Stomach (tissue), 4 donors: ENCODE results near the gene COL24A1.

Experiments
- CTCF ChIP-seq, 7 experiments: fragments of 450-650 bp in 4 of 7; fragments of 200-600 bp in 3 of 7; sonication (generic) in 3 of 7; IDR thresholded peaks; one replicate each; pipeline ENCODE4 v1.5.1; 2016 to 2019; ENCODE audit warnings: antibody characterized with exemption in 7 of 7, control low read depth in 2 of 7, mild to moderate bottlenecking in 1 of 7
- EP300 ChIP-seq: sonication (generic); formaldehyde crosslinking; IDR thresholded peaks from one replicate; pipeline ENCODE4 v1.6.1; 2017; ENCODE audit warnings: antibody characterized with exemption

GRCh38 chr1:85975912-85976371 is 180.6 kb downstream of the COL24A1 start:
- no peak for TF ChIP-seq CTCF (IDR thresholded peaks at IDR 0.05)
- TF ChIP-seq EP300: no peak
